GM23338 (cell line): ENCODE results near the gene PPFIBP2. TPM values are rescaled to one million over a fixed set of nuclear protein-coding genes. Genes with fewer than 3 reads are reported as not detected.

Source experiments
- ATAC-seq: fragments of 200-7000 bp; cut with Tn5 transposase; 3 replicates; pipeline ENCODE4 v1.9.1; 2020
- DNase-seq: peaks from one replicate; pipeline ENCODE4 v3.0.0-alpha.2; 2015; ENCODE audit warnings: low spot score
- H2AFZ ChIP-seq: fragments of 200-600 bp; sonication (generic); 2 replicates; pipeline ENCODE4 v1.8.0; 2016; ENCODE audit warnings: antibody characterized with exemption, mild to moderate bottlenecking, moderate library complexity
- H3F3A ChIP-seq: fragments of 200-600 bp; sonication (generic); replicated peaks from 2 replicates; pipeline ENCODE4 v1.8.0; 2017; ENCODE audit warnings: antibody characterized with exemption, mixed run types, low read depth
- H3K27ac ChIP-seq: fragments of 200-600 bp; sonication (generic); 2 replicates; pipeline ENCODE4 v1.6.1; 2016; ENCODE audit warnings: low read depth
- H3K27me3 ChIP-seq: fragments of 200-600 bp; sonication (generic); 2 replicates; pipeline ENCODE4 v1.8.0; 2016; ENCODE audit warnings: mild to moderate bottlenecking, mixed run types, moderate library complexity; ENCODE audit not compliant: insufficient read depth
- H3K36me3 ChIP-seq: fragments of 200-600 bp; sonication (generic); 2 replicates; pipeline ENCODE4 v1.8.0; 2016; ENCODE audit warnings: mild to moderate bottlenecking; ENCODE audit not compliant: insufficient read depth
- H3K4me1 ChIP-seq: fragments of 200-600 bp; sonication (generic); 2 replicates; pipeline ENCODE4 v1.8.0; 2016; ENCODE audit warnings: mild to moderate bottlenecking, moderate library complexity; ENCODE audit not compliant: insufficient read depth
- H3K4me2 ChIP-seq: fragments of 200-600 bp; sonication (generic); 2 replicates; pipeline ENCODE4 v1.7.1; 2017; ENCODE audit warnings: mixed run types
- H3K4me3 ChIP-seq: fragments of 200-600 bp; sonication (generic); 2 replicates; pipeline ENCODE4 v1.6.1; 2016; ENCODE audit warnings: mixed run types
- H3K79me2 ChIP-seq: fragments of 200-600 bp; sonication (generic); replicated peaks from 2 replicates; pipeline ENCODE4 v1.8.0; 2017; ENCODE audit warnings: mild to moderate bottlenecking; ENCODE audit not compliant: insufficient read depth
- H3K9me2 ChIP-seq: fragments of 200-600 bp; sonication (generic); 2 replicates; pipeline ENCODE4 v1.8.0; 2017; ENCODE audit not compliant: insufficient read depth
- H4K20me1 ChIP-seq: fragments of 200-600 bp; sonication (generic); replicated peaks from 2 replicates; pipeline ENCODE4 v1.8.0; 2017; ENCODE audit warnings: mild to moderate bottlenecking; ENCODE audit not compliant: insufficient read depth
- H3K27ac Mint-ChIP-seq: 2 replicates; pipeline ENCODE4 v1.8.0; 2020; ENCODE audit warnings: inconsistent platforms, mild to moderate bottlenecking, moderate library complexity, mixed read lengths
- H3K27me3 Mint-ChIP-seq: 3 replicates; pipeline ENCODE4 v1.8.0; 2022; ENCODE audit warnings: low read depth, mild to moderate bottlenecking, moderate library complexity, mixed read lengths, inconsistent platforms; ENCODE audit not compliant: insufficient read depth, poor library complexity
- H3K36me3 Mint-ChIP-seq: 3 replicates; pipeline ENCODE4 v1.8.0; 2021; ENCODE audit warnings: low read depth, mild to moderate bottlenecking, inconsistent platforms, moderate library complexity, mixed read lengths
- H3K4me1 Mint-ChIP-seq: 3 replicates; pipeline ENCODE4 v1.8.0; 2020; ENCODE audit warnings: mild to moderate bottlenecking, inconsistent platforms, mixed read lengths
- H3K4me3 Mint-ChIP-seq: 3 replicates; pipeline ENCODE4 v1.8.0; 2021; ENCODE audit warnings: moderate library complexity, mild to moderate bottlenecking, inconsistent platforms, mixed read lengths
- H3K9me3 Mint-ChIP-seq: 3 replicates; pipeline ENCODE4 v1.8.0; 2020; ENCODE audit warnings: moderate library complexity, mild to moderate bottlenecking, inconsistent platforms, mixed read lengths
- CREB1 ChIP-seq: fragments of 250-450 bp; sonication (Bioruptor Pico); IDR thresholded peaks from 2 replicates; pipeline ENCODE4 v1.5.0; 2020; ENCODE audit warnings: low read depth, mild to moderate bottlenecking, moderate library complexity
- EZH2 ChIP-seq: fragments of 200-600 bp; sonication (generic); IDR thresholded peaks from one replicate; pipeline ENCODE4 v1.8.0; 2017; ENCODE audit warnings: antibody characterized with exemption, mild to moderate bottlenecking, low read depth; ENCODE audit not compliant: unreplicated experiment
- EZH2phosphoT487 ChIP-seq: fragments of 200-600 bp; sonication (generic); IDR thresholded peaks from one replicate; pipeline ENCODE4 v1.8.1; 2018; ENCODE audit warnings: antibody characterized with exemption; ENCODE audit not compliant: unreplicated experiment
- NANOG ChIP-seq: IDR thresholded peaks from 2 replicates; pipeline ENCODE4 v1.6.1; 2016; ENCODE audit warnings: antibody characterized with exemption, borderline replicate concordance
- POLR2AphosphoS5 ChIP-seq: IDR thresholded peaks from 2 replicates; pipeline ENCODE4 v1.6.1; 2016; ENCODE audit warnings: antibody characterized with exemption, low read depth
- STAT1 ChIP-seq: IDR thresholded peaks from one replicate; pipeline ENCODE4 v1.6.1; 2016; ENCODE audit warnings: antibody characterized with exemption; ENCODE audit not compliant: unreplicated experiment
- polyA plus RNA-seq: library from polyadenylated mRNA; unstranded; fragments of >200 nt; fragmentation: Nextera tagmentation; extraction: Ambion mirVana; gene quantifications from 2 replicates; pipeline ENCODE4 v1.2.1, GENCODE V29; 2016
- total RNA-seq: library from RNA; depleted of rRNA; stranded (reverse); fragments of >200 nt; shearing (Covaris generic); gene quantifications from 2 replicates; pipeline ENCODE4 v1.2.3, GENCODE V29; 2014
- TF ChIP-seq, protein P1 (sequence below): IDR thresholded peaks from 2 replicates; pipeline ENCODE4 v1.6.1; 2016; ENCODE audit warnings: antibody characterized with exemption
- TF ChIP-seq, protein P2 (sequence below), 2 experiments: fragments of 200-600 bp in 1 of 2; sonication (generic) in 1 of 2; conservative IDR thresholded peaks; 2 replicates each; pipeline versions ENCODE4 v1.5.1 to v1.6.1; 2016 to 2017; ENCODE audit warnings: antibody characterized with exemption in 2 of 2, low read depth in 2 of 2, mild to moderate bottlenecking in 2 of 2, moderate library complexity in 1 of 2

The PPFIBP2 gene
- total and polyA plus RNA-seq, 2 experiments from 2014 or later = 7.1 to 14.8 TPM

- TF ChIP-seq, protein P1, sequence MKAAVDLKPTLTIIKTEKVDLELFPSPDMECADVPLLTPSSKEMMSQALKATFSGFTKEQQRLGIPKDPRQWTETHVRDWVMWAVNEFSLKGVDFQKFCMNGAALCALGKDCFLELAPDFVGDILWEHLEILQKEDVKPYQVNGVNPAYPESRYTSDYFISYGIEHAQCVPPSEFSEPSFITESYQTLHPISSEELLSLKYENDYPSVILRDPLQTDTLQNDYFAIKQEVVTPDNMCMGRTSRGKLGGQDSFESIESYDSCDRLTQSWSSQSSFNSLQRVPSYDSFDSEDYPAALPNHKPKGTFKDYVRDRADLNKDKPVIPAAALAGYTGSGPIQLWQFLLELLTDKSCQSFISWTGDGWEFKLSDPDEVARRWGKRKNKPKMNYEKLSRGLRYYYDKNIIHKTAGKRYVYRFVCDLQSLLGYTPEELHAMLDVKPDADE = no peak
- TF ChIP-seq NANOG = no peak
- no peak for TF ChIP-seq EZH2
- TF ChIP-seq, protein P2, sequence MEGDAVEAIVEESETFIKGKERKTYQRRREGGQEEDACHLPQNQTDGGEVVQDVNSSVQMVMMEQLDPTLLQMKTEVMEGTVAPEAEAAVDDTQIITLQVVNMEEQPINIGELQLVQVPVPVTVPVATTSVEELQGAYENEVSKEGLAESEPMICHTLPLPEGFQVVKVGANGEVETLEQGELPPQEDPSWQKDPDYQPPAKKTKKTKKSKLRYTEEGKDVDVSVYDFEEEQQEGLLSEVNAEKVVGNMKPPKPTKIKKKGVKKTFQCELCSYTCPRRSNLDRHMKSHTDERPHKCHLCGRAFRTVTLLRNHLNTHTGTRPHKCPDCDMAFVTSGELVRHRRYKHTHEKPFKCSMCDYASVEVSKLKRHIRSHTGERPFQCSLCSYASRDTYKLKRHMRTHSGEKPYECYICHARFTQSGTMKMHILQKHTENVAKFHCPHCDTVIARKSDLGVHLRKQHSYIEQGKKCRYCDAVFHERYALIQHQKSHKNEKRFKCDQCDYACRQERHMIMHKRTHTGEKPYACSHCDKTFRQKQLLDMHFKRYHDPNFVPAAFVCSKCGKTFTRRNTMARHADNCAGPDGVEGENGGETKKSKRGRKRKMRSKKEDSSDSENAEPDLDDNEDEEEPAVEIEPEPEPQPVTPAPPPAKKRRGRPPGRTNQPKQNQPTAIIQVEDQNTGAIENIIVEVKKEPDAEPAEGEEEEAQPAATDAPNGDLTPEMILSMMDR (conservative IDR thresholded peaks at IDR 0.05; ENCODE audit: low read depth in 2 of 2) = no peak
- TF ChIP-seq STAT1 = no peak
- no peak for TF ChIP-seq EZH2phosphoT487
- no peak for TF ChIP-seq POLR2AphosphoS5
These were observed 107.3 kb downstream of the PPFIBP2 start (continued) for GRCh38 chr11:7621090-7621489.

DNA sequence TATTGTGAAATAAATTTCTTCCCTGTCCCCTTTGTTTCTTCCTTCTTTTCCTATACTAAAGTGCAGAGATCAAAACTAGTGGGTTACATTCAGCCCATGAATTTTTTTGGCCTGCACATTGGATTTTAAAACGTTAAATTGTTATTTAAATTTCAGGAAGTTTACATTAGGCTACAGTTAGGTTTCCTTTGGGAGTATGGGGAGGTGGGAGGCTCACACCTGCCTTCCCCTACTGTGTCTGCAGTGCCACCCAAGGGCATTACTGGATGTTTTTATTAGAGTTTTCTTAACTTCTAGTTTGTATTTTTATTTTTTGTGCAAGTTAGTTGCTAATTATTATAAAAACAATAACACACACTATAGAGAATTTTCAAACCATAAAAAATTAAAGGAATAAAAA, 107.8 kb downstream of the PPFIBP2 start:
- H3K27ac Mint-ChIP-seq = no peak overlapping the region
- H3K27ac ChIP-seq = no peak overlapping the region; the same call in 1 of the 2 replicates
- ATAC-seq (peak; percentile 66), DNase-seq (no peak)
- no peaks in the 10 kb centered on the region for H3K27me3 ChIP-seq
- peaks cover 22% of the 10 kb centered on the region for H3K4me1 ChIP-seq
- no peaks in the 10 kb centered on the region for H3K36me3 ChIP-seq
- H3K4me2 ChIP-seq = peak overlapping the region; percentile 45
- H3K36me3 Mint-ChIP-seq = peaks cover 3% of the 10 kb centered on the region; the same call in 1 of the 3 replicates
- peak overlapping the region; percentile 31; the same call in 1 of the 2 replicates for H3K4me3 ChIP-seq
- H3K79me2 ChIP-seq = no peaks in the 10 kb centered on the region
- H3K9me2 ChIP-seq = peaks cover 13% of the 10 kb centered on the region
- TF ChIP-seq NANOG (peak; percentile 60), CREB1 (CRISPR knock-in tag) (no peak)
- TF ChIP-seq, protein P2 (conservative IDR thresholded peaks at IDR 0.05; ENCODE audit: low read depth in 2 of 2) = 0 out of 4 replicates have a peak, but pooled peaks of 1 of the 2 experiments have one; percentile 6
- H3K27me3 Mint-ChIP-seq = peaks cover under 1% of the 10 kb centered on the region
- H3K4me1 Mint-ChIP-seq = peaks cover 23% of the 10 kb centered on the region
- H3K9me3 Mint-ChIP-seq = no peaks in the 10 kb centered on the region
- no peaks in the 10 kb centered on the region for H3F3A ChIP-seq
- no peaks in the 10 kb centered on the region for H4K20me1 ChIP-seq
- no peak overlapping the region for H2AFZ ChIP-seq
- no peak overlapping the region for H3K4me3 Mint-ChIP-seq

DNA sequence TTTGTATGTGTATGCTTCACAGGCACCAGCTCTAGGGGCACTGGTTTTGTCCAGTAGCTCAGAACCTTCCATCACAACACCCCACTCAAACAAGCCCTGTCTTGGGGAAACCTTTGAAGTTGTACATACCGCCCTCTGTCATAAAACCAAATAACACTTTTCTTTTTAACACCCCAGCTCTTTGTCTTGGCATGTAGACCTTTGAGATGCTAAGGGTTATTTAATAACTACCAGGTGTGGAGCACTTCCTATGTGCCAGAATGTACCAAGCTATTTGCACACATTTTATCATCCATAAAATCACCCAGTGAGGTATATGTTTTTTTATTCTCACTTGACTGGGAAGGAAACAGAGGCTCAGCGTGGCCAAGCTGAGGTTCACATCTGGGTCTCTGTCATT, 108.9 kb downstream of the PPFIBP2 start:
- no peaks in the 10 kb centered on the region for H3K79me2 ChIP-seq
- H3K27me3 ChIP-seq = no peaks in the 10 kb centered on the region
- peaks cover 12% of the 10 kb centered on the region for H3K9me2 ChIP-seq
- H2AFZ ChIP-seq = no peak overlapping the region
- H3K4me1 Mint-ChIP-seq = peaks cover 23% of the 10 kb centered on the region
- no peak for ATAC-seq
- H3K27ac ChIP-seq = no peak overlapping the region
- no peak overlapping the region for H3K27ac Mint-ChIP-seq
- DNase-seq = no peak
- H3K36me3 Mint-ChIP-seq = 0 out of 3 replicates have a peak, but pooled peaks cover 3% of the 10 kb centered on the region
- no peaks in the 10 kb centered on the region for H4K20me1 ChIP-seq
- H3K4me3 ChIP-seq = no peak overlapping the region
- H3K9me3 Mint-ChIP-seq = no peaks in the 10 kb centered on the region
- no peaks in the 10 kb centered on the region for H3K36me3 ChIP-seq
- H3K4me1 ChIP-seq = peaks cover 22% of the 10 kb centered on the region
- H3K4me2 ChIP-seq = no peak overlapping the region
- H3K27me3 Mint-ChIP-seq = no peaks in the 10 kb centered on the region
- H3F3A ChIP-seq = no peaks in the 10 kb centered on the region
- no peak overlapping the region for H3K4me3 Mint-ChIP-seq
- TF ChIP-seq, protein P2 (conservative IDR thresholded peaks at IDR 0.05; ENCODE audit: low read depth in 2 of 2) = no peak
